ENCODE results near the gene RNASE11.

RNASE11 gene

GRCh38 chr14:20630340-20631022, 42.7 kb upstream of the RNASE11 start:
- Mint-ChIP-seq H3K4me1 (peaks cover 52% of the 10 kb centered on the region), H3K9me3 (peaks cover 23% of the 10 kb centered on the region), H3K27ac (no peak overlapping the region), H3K4me3 (peak overlapping the region; percentile 91), H3K36me3 (ENCODE audit: low read depth) (no peaks in the 10 kb centered on the region), H3K27me3 (ENCODE audit: low read depth, poor library complexity) (peaks cover 94% of the 10 kb centered on the region)
- DNase-seq, result peak; percentile 46
- no peak for TF ChIP-seq CTCF (IDR thresholded peaks at IDR 0.05)

GRCh38 chr14:20628063-20628854, 40.5 kb upstream of the RNASE11 start:
- no peak for DNase-seq
- peak overlapping the region; percentile 84 for H3K4me3 Mint-ChIP-seq
- H3K9me3 Mint-ChIP-seq, result peaks cover 12% of the 10 kb centered on the region
- no peaks in the 10 kb centered on the region for H3K36me3 Mint-ChIP-seq (ENCODE audit: low read depth)
- peaks cover 68% of the 10 kb centered on the region for H3K4me1 Mint-ChIP-seq
- no peak for TF ChIP-seq CTCF (IDR thresholded peaks at IDR 0.05)
- H3K27ac Mint-ChIP-seq, result no peak overlapping the region
- peaks cover 94% of the 10 kb centered on the region for H3K27me3 Mint-ChIP-seq (ENCODE audit: low read depth, poor library complexity)

DNA sequence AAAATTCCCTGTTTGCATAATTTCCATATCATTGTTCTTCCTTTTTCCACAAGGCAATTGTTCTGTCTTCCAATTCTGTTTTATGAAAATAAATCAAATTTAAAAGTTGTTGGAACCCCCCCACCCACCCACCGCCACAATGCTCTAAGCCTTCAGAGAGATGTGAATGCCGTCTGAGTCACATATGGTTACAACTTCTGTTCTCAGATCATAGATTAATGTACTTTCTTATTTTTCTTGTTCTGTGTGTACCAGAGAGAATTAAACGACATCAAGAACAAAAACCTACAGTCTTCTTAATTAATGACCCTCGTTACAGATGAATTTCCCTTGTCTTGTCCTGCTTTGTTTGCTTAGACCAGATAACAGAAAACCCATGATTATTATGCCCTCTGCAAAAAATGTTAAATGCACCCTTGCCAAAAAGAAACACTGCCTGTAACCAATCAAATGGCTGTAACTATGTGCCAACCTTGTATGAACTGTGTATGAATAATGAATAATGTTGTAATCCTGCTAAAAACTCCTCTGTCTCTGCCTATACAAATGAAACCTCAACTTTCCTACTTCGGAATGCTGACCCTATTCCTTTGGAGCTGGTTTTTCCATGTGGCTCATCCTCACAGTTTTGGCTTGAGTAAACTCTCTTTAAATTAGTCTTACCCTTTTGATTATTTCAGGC, 39.7 kb upstream of the RNASE11 start:
- Mint-ChIP-seq H3K27me3 (ENCODE audit: low read depth, poor library complexity) (peaks cover 89% of the 10 kb centered on the region), H3K27ac (no peak overlapping the region), H3K4me3 (peak overlapping the region; percentile 84), H3K4me1 (peaks cover 72% of the 10 kb centered on the region), H3K9me3 (peaks cover 7% of the 10 kb centered on the region), H3K36me3 (ENCODE audit: low read depth) (no peaks in the 10 kb centered on the region)
- DNase-seq, result no peak
- TF ChIP-seq CTCF (IDR thresholded peaks at IDR 0.05), result no peak

DNA sequence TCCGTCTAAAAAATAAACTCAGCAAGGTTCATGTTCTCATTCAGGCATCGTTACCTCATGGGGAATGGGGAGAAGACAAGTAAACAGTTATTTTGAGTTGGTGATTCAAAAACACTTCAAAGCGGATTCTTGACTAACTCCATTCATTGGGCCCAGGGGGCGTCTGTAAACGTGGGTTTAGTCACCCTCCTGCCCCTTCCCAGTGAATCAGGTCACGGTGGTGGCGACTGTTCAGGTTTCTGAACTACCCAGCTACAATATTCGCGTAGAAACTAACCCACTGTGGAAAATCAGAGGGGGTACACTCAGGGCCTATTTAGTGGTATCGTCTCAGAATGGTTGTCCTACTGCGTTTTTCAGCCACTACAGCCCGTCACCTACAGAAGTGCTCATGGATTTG, 38.5 kb upstream of the RNASE11 start:
- no peak for TF ChIP-seq CTCF (IDR thresholded peaks at IDR 0.05)
- H3K4me3 Mint-ChIP-seq, result peak overlapping the region; percentile 84
- peaks cover 74% of the 10 kb centered on the region for H3K4me1 Mint-ChIP-seq
- peaks cover 82% of the 10 kb centered on the region for H3K27me3 Mint-ChIP-seq (ENCODE audit: low read depth, poor library complexity)
- H3K27ac Mint-ChIP-seq, result no peak overlapping the region
- no peak for DNase-seq
- H3K9me3 Mint-ChIP-seq, result peaks cover 12% of the 10 kb centered on the region
- H3K36me3 Mint-ChIP-seq (ENCODE audit: low read depth), result no peaks in the 10 kb centered on the region

GRCh38 chr14:20624495-20625070, 36.8 kb upstream of the RNASE11 start:
- peaks cover 12% of the 10 kb centered on the region for H3K9me3 Mint-ChIP-seq
- DNase-seq, result peak; percentile 68
- H3K27me3 Mint-ChIP-seq (ENCODE audit: low read depth, poor library complexity), result peaks cover 69% of the 10 kb centered on the region
- H3K27ac Mint-ChIP-seq, result peak overlapping the region; percentile 16
- TF ChIP-seq CTCF (IDR thresholded peaks at IDR 0.05), result no peak
- peaks cover 65% of the 10 kb centered on the region for H3K4me1 Mint-ChIP-seq
- no peaks in the 10 kb centered on the region for H3K36me3 Mint-ChIP-seq (ENCODE audit: low read depth)
- H3K4me3 Mint-ChIP-seq, result peak overlapping the region; percentile 84

All from nephron progenitor cell (in vitro differentiated cells).